GM21447 (cell line): ENCODE results near the gene OR2A1.
"Not testable (repeated sequence)": the region's sequence is repeated elsewhere in the genome, so short reads cannot be mapped to it uniquely, and the experiment has no call there.

ENCODE experiments used
- ATAC-seq: cut with Tn5 transposase; IDR thresholded peaks from one replicate; pipeline ENCODE4 v1.9.1; 2021; ENCODE audit not compliant: unreplicated experiment

The OR2A1 gene

DNA sequence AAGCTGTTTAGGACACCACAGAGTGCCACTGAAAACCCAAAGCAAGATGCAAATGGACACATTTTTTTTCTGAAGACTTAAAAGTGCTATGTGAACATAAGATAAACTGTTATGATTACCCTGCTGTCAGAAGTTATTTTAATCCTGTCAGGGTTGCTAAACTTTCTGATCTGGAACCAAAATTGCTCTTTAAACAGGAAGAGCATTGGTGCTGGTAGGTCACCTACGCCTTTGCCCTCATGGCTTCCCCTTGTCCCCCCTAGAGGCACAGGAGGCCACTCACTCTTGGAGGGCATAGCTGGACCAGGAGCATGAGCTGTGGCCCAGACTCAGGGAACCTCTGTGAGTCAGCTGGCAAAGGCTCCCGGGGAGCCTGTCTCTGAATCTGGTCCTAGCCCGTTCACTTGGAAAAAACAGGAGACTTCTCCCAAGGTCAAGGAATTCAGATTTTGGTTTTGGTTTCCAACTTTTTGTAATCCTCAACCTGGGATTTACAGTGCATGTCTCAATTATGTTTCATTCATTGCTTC is 9.5 kb downstream of the OR2A1 start:
- ATAC-seq, result not testable (repeated sequence)

DNA sequence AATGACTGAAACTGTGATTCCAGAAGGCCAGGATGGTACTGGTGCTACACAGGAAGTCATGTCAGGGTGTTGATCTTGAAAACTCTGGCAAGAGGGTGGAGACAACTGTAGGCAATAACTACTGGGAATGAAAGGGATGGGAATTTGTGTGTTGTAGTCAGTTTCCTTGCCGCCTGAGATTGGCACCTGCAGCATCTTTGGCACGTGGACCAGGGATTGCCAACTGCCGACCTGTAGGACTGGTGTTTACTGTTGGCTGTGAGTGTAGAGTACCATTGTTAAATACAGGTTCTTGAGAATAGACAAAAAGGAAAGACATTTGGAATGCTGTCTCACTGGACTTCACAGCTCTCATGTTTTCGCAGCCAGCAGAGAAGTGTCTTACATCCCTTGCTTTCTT is 11.1 kb downstream of the OR2A1 start:
- not testable (repeated sequence) for ATAC-seq

DNA sequence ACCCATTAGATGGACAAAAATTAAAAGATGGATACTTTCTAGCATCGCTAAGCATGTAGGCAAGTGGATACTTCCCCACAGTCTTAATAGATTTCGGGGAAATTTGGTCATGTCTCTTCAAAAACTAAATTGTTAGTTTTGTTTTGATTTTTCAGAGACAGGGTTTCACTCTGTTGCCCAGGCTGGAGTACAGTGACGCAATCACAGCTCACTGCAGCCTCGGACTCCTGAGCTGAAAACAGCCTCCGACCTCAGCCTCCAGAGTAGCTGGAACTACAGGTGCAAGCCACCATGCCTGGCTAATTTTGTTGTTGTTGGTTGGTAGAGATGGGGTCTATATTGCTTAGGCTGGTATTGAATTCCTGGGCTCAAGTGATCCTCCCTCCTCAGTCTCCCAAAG is 13.6 kb downstream of the OR2A1 start:
- not testable (repeated sequence) for ATAC-seq

DNA sequence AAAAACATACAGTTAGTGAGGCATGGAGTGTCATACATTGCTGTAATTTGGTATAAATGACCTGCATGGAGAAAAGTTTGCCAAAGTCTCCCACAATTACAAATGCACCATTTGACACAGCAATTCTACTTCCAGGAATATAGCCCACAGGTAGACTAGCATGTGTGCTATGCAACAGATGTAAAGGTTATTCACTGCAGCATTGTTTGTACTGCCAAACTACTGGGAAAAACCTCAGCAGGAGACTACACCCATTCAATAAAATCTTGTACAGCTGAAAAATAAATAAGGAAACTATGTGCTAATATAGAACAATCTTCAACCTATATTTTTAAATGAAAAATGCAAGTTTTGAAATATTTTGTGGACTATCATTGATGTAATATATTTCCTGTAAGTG is 17.8 kb downstream of the OR2A1 start:
- not testable (repeated sequence) for ATAC-seq

DNA sequence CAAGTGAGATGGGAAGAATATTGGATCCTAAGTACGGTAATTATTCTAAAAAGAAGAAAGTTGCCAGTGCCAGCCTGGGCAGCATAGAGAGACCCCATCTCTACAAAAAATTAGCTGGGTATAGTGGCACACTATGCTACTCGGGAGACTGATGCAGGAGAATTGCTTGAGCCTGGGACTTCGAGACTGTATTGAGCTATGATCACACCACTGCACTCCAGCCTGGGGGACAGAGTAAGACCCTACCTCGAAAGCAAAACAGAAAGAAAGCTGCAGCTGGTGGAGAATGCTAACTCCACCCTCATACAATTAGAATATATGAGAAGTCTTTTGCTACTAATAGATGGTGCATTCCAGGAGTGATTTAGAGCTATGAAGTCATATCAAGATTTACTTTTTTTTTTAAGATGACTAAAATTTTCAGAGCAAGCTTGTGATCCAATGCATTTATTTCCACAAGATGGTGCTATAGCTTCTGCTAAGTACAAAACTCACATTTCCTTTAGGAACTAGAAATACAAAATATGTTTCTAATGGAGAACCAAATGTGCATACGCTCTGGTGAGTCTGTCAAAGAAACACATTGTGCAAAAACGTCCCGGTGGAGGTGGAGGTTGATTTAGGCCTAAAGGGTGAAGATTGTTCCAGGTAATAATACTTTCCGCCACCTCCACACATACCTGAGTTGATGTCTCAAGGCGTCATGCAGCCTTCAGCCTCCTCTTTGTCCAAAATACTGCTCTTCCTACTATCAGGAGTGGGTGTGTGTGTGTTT is 19.2 kb downstream of the OR2A1 start:
- ATAC-seq, result not testable (repeated sequence)

DNA sequence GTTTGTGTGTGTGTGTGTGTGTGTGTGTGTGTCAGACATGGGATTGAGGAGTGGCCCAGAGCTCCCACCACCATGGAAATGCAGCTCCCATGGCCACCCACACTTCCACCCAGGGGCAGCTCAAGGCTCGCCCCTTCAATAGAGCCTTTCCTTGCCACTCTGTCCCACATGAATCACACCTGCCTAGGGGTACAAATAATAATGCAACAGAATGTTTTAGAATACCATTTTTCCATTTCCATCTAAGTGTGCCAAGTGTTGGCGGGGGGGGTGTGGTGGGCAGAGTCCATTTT is 19.7 kb downstream of the OR2A1 start:
- ATAC-seq, result not testable (repeated sequence)

DNA sequence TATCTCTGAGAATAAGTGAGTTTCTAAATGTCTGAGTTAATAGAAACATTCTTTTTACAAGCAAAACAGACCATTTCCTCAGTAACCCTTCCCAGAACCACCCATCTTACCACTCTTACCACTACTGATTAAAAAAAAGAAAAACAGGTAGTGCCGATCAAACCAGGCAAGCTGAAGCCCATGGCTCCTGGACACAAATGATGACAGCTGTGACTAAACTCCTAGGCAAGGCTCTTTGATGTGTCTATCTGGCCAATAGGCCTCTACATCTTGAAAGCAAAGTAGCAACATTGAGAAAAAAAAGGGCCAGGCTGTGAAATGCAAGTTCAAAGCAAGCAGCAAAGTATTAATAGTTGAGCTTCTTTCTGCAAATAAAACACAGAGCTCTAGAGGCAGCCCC is 36.4 kb downstream of the OR2A1 start:
- ATAC-seq, result peak; percentile 29

DNA sequence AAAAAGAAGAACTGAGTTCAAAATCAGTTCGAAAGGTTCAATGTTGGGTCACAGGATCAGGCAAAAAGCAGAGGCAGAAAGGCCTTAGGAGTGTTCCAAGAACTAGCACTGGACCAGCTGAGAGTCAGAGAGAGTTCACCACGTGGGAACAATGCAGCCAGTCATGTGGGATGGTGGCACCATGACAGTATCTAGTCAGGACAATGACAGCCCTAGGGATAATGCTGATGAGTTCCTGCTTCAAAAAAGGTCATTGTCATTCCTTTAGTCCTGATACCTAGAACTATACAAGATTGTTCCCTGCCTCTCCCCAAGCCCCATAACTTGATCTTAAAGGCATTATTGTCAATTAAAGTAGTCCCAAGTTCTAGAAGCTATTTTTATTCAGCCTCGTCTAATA is 39.4 kb downstream of the OR2A1 start:
- not testable (repeated sequence) for ATAC-seq

DNA sequence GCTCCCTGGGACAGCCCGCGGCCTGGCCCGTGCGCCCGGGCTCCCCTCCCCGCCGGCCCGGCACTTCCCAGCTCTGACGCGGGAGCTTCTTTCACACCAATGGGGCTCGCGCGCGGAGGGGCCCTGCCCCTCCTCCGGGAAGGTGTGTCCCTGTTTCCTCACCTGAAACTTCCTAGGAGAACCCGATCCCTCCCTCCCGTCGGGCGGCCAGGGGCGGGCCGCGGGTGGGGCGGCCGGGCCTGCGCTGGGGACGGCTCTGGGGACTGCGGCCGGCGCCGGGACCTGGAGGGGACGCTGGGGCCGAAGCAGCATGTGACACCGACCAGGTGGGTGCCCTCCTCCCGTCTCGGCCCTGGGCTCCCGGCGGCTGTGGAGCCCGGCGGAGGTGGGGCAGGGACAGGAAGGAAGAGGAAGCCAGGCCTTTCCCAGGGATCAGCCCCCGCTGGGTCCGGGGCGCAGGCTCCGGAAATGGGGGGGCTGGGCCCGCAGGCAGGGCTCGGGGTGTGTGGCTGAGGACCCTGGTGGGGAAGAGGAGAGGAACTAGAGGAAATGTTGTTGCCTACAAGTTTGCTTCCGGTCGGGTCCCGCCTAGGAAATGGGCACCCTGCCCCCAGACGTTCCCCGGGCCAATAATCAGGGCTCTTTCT is 43.1 kb downstream of the OR2A1 start, which contains the start of gene ARHGEF5:
ARHGEF5 (plus strand) TSS at position 227 of the 647 bp plus-strand sequence. CDS start 7,268 bp downstream, outside the sequence.
- ATAC-seq, result peak; percentile 66

DNA sequence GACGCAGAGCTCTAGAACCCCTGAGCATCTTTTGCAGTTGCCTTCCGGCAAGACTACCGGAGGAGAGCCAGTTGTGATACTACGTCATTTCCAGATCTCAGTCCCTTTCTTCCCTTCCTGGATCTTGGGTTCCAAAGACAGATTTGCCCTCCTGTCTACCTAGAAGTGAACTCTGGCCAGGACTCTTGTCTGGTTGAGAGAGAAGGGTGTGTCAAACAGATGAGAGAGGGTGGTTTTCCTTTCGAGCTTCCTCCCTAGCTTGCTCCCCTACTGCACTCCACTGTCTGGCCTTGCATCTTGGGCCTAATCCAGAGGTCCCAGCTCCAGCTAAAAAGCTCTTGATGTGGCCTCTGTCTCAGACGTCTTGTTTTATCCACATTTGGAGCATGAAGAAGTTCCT is 44.0 kb downstream of the OR2A1 start:
- ATAC-seq, result not testable (repeated sequence)

DNA sequence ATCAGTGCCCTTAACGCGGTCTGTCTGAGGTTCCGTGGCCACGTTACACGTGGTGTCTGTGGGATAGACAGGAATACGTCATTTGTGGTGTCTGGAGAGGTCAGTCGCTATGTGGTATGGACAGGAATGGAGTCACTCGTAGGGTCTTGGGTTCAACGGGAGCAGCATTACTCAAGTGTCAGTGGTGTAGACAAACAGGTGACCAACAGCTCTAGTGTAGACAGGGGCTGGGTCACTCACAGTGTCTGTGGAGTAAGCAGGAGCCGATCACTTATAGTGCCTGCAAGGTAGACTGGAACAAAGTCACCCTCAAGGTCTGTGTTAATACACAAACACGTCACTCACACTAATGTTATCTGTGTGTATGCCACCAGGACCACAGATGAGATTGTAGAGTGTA is 44.6 kb downstream of the OR2A1 start:
- not testable (repeated sequence) for ATAC-seq

DNA sequence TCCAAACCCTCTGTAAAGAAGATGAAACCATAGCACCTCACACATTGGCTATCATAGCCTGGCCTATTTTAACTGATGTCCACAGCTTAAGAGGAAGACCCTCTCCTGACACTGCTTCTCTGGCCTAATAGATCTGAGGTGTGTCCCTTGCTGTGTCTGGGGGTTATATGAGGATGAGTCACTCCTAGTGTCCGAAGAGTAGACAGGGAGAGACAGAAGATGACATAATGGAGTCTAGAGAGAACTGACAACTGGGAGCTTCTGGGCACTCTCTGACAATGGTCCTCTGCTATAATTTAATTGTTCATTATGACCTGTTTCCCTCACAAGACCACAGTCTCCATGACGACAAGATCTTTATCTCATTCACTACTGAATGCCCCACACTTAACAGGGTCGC is 49.8 kb downstream of the OR2A1 start:
- ATAC-seq, result not testable (repeated sequence)

DNA sequence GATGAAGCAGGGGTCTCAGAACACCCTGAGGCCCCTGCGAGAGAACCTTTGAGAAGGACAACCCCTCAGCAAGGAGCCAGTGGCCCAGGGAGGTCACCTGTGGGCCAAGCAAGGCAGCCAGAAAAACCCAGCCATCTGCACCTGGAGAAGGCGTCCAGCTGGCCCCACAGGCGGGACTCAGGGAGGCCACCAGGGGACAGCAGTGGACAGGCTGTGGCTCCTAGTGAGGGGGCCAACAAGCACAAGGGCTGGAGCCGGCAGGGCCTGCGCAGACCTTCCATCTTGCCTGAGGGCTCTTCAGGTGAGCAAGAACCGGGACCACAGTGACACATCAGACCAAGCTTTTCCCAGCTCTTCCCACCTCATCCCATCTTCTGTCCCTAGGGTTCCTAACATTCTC is 53.3 kb downstream of the OR2A1 start:
- ATAC-seq, result not testable (repeated sequence)

DNA sequence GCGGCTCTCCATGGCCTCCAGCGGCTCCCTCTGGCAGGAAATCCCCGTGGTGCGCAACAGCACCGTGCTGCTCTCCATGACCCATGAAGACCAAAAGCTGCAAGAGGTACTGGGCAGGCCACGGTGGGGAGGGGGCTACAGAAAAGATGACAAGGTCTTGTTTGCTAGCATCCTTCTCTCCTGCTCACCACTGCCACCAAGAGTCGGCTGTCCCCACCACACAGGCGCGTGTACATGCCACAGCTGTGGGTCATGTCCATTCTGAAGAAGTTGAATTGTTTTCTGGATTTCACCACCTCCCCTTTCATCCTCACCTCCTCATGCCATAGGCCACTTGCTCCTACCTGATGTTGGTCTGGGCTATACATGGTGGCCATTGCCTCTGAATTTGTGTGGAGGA is 55.0 kb downstream of the OR2A1 start:
- ATAC-seq, result not testable (repeated sequence)

DNA sequence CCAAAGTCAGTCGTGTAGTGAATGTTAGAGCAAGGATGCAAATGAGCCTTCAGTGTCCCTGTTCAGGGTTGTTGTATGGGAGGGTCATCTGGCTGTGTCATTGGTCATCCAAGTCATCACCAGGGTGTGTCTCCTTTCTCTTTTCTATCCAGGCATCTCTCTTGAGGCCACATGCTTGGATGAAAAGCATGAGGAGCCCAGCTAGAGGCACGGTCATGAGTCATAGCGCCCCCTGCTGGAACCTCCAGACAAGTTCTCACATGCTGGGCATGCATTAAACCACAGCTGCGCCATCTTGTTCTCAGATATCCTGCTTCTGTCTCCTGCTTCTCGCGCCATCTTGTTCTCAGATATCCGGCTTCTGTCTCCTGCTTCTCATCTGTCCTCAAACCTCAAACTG is 57.0 kb downstream of the OR2A1 start:
- not testable (repeated sequence) for ATAC-seq
